ENCODE results near the gene PPP2R2B.

DNA sequence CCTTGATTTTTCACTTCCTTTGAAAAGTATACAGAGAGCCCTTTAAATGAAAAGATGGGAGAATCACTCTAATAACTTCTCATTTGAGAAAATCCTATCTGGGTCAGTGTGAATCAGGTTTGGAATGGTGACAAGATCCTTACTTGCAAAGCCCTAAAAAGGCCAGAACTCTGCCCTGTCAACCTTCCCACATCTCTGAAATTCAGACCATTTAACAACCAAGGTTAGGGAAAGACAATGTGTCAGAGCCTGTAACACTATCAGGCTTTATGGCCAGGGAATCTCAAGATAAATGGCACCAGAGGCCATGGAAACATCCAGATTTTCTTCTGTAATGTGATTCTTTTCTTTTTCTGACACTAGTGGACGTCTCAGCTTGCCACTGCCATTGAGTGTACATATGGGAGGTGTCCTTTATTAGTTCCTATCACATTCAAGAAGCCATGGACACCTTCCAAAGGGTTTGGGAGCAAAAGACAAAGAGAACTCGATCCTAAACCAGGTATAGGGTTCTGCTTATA is 196.9 kb downstream of the PPP2R2B start:
- TF ChIP-seq CTCF (optimal IDR thresholded peaks at IDR 0.05 in 1 of 3, IDR thresholded peaks at IDR 0.05 in 1 of 3, conservative IDR thresholded peaks at IDR 0.05 in 1 of 3; ENCODE audit: extremely low read depth in 1 of 3, insufficient read depth in 2 of 3, low read length in 3 of 3) (no peak), EZH2 (IDR thresholded peaks at IDR 0.05; ENCODE audit: low read length) (no peak)
